ENCODE measurements around the gene RHBG.

The RHBG gene

DNA sequence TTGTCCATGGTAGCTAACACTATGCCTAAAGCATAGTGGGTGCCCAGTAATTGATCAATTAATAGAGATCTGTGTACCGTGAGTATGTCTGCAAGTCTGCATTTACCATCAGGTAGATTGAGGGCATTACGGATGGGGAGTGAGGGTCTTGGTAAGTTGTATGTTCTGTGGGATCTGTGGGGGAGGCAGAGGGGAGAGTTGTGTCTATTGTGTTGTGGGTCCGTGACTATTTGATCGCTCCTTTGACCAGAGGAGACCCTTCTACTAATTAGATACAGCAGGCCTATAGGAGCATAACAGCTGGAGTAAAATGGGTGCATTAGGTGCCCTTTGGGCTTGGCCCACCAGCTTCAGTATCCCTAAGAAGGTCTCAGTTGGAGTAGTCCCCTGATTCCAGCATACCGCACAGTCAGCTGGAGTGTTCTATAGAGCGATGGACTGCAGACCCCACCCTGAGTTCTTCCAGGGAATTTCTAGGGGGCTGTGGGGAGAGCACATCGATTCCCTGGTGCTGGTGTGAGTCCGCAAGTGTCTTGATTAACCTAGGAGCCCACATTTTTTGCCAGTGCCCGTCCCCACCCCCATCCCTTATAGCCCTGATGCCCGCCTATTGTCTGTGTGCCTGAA is 55.9 kb downstream of the RHBG start:
- TF ChIP-seq YY1 (IDR thresholded peaks at IDR 0.05; ENCODE audit: low read depth) (no peak), NFIC (IDR thresholded peaks at IDR 0.05) (no peak), EP300 (IDR thresholded peaks at IDR 0.05; ENCODE audit: borderline replicate concordance) (no peak), ZBTB7A (IDR thresholded peaks at IDR 0.05; ENCODE audit: low read depth) (no peak), TAF1 (IDR thresholded peaks at IDR 0.05; ENCODE audit: low read depth) (no peak)
- TF ChIP-seq, protein P1, sequence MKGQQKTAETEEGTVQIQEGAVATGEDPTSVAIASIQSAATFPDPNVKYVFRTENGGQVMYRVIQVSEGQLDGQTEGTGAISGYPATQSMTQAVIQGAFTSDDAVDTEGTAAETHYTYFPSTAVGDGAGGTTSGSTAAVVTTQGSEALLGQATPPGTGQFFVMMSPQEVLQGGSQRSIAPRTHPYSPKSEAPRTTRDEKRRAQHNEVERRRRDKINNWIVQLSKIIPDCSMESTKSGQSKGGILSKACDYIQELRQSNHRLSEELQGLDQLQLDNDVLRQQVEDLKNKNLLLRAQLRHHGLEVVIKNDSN (IDR thresholded peaks at IDR 0.05) = no peak
- TF ChIP-seq, protein P2, sequence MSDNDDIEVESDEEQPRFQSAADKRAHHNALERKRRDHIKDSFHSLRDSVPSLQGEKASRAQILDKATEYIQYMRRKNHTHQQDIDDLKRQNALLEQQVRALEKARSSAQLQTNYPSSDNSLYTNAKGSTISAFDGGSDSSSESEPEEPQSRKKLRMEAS (IDR thresholded peaks at IDR 0.05) = no peak

DNA sequence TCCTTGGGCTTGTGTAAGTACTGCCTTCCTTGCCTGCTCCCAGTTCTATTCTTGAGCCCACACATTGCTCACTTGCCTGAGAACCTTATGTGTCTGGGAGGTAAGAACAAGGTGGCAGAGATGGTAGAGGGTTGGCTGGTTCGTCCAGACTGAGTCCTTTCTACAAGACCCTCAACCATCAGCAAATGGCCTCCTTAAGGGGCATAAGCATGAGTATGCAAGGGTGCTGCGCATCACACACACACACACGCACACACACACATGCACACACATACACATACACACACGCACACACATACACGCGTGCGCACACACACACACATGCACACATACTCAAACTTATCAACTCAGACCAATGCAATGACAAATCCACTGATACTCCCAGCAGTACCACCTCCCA is 56.9 kb downstream of the RHBG start:
- no peak for TF ChIP-seq NFIC (IDR thresholded peaks at IDR 0.05)
- TF ChIP-seq ZBTB7A (IDR thresholded peaks at IDR 0.05; ENCODE audit: low read depth) = no peak
- TF ChIP-seq YY1 (IDR thresholded peaks at IDR 0.05; ENCODE audit: low read depth) = no peak
- TF ChIP-seq, protein P1 (IDR thresholded peaks at IDR 0.05) = no peak
- no peak for TF ChIP-seq EGR1 (IDR thresholded peaks at IDR 0.05)
- TF ChIP-seq RAD21 (IDR thresholded peaks at IDR 0.05; ENCODE audit: low read depth) = no peak
- TF ChIP-seq CEBPB (IDR thresholded peaks at IDR 0.05) = no peak
- no peak for TF ChIP-seq TCF12 (IDR thresholded peaks at IDR 0.05; ENCODE audit: low read depth)
- TF ChIP-seq, protein P2 (IDR thresholded peaks at IDR 0.05) = no peak
- TF ChIP-seq EP300 (IDR thresholded peaks at IDR 0.05; ENCODE audit: borderline replicate concordance) = no peak
- TF ChIP-seq TAF1 (IDR thresholded peaks at IDR 0.05; ENCODE audit: low read depth) = no peak

DNA sequence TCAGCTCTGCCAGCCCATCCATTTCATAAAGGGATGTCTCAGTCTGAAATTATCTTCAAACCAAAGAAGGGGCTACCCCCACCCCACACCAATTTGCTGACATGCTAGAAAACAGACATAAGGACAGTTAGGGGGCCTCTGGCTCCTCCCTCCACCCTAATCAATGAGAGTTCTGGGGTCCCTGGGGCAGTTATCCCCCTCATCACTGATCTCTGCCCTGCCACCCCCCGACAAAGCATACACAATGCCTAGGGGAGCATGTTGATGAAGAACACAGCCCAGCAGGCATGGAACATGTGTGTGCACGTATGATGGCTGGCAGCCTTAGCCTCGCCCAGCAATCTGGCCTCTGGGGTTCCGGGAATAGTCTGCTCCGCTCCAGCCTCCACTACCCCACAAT is 58.9 kb downstream of the RHBG start:
- TF ChIP-seq TEAD4 (IDR thresholded peaks at IDR 0.05) = no peak
- TF ChIP-seq TAF1 (IDR thresholded peaks at IDR 0.05; ENCODE audit: low read depth) = no peak
- no peak for TF ChIP-seq TCF12 (IDR thresholded peaks at IDR 0.05; ENCODE audit: low read depth)
- TF ChIP-seq YY1 (IDR thresholded peaks at IDR 0.05; ENCODE audit: low read depth) = no peak
- TF ChIP-seq, protein P3, sequence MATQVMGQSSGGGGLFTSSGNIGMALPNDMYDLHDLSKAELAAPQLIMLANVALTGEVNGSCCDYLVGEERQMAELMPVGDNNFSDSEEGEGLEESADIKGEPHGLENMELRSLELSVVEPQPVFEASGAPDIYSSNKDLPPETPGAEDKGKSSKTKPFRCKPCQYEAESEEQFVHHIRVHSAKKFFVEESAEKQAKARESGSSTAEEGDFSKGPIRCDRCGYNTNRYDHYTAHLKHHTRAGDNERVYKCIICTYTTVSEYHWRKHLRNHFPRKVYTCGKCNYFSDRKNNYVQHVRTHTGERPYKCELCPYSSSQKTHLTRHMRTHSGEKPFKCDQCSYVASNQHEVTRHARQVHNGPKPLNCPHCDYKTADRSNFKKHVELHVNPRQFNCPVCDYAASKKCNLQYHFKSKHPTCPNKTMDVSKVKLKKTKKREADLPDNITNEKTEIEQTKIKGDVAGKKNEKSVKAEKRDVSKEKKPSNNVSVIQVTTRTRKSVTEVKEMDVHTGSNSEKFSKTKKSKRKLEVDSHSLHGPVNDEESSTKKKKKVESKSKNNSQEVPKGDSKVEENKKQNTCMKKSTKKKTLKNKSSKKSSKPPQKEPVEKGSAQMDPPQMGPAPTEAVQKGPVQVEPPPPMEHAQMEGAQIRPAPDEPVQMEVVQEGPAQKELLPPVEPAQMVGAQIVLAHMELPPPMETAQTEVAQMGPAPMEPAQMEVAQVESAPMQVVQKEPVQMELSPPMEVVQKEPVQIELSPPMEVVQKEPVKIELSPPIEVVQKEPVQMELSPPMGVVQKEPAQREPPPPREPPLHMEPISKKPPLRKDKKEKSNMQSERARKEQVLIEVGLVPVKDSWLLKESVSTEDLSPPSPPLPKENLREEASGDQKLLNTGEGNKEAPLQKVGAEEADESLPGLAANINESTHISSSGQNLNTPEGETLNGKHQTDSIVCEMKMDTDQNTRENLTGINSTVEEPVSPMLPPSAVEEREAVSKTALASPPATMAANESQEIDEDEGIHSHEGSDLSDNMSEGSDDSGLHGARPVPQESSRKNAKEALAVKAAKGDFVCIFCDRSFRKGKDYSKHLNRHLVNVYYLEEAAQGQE (IDR thresholded peaks at IDR 0.05; ENCODE audit: low read depth) = no peak
- TF ChIP-seq, protein P1 (IDR thresholded peaks at IDR 0.05) = no peak
- TF ChIP-seq ZBTB7A (IDR thresholded peaks at IDR 0.05; ENCODE audit: low read depth) = no peak
- no peak for TF ChIP-seq RAD21 (IDR thresholded peaks at IDR 0.05; ENCODE audit: low read depth)
- no peak for TF ChIP-seq FOXM1 (IDR thresholded peaks at IDR 0.05; ENCODE audit: borderline replicate concordance, low read depth)
- TF ChIP-seq EP300 (IDR thresholded peaks at IDR 0.05; ENCODE audit: borderline replicate concordance) = no peak

DNA sequence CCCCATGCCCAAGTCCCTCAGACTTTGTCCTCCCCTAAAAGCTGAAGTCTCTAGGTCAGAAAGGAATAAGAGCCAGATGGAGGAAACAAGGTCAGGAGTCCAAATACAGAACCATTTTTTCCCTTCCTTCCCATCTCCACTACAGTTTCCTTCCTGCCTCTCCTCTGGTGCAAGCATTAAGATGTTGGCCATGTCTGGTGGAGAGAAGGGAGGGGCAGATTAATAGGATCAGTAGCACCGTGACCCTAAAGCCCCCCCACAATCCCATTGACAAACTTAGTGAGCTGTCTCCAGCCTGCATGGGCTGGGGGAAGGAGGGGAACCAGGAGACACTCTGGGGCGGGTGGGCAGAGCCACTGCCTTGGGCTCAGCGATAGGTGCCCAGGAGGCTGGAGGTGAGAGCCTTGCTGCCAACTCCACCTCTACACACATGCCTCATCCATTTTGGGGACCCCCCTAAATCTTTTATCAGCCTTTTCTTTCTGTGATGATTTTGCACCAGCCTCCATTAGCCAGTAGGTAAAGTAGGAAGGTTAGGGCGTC is 59.8 kb downstream of the RHBG start:
- TF ChIP-seq TEAD4 (IDR thresholded peaks at IDR 0.05) (no peak), NFIC (IDR thresholded peaks at IDR 0.05) (no peak), ZBTB7A (IDR thresholded peaks at IDR 0.05; ENCODE audit: low read depth) (no peak), CREB1 (IDR thresholded peaks at IDR 0.05; ENCODE audit: low read depth) (no peak), EP300 (IDR thresholded peaks at IDR 0.05; ENCODE audit: borderline replicate concordance) (no peak), FOXM1 (IDR thresholded peaks at IDR 0.05; ENCODE audit: borderline replicate concordance, low read depth) (no peak), CEBPB (IDR thresholded peaks at IDR 0.05) (no peak), TCF12 (IDR thresholded peaks at IDR 0.05; ENCODE audit: low read depth) (no peak), YY1 (IDR thresholded peaks at IDR 0.05; ENCODE audit: low read depth) (no peak), EGR1 (IDR thresholded peaks at IDR 0.05) (no peak), TAF1 (IDR thresholded peaks at IDR 0.05; ENCODE audit: low read depth) (no peak), RAD21 (IDR thresholded peaks at IDR 0.05; ENCODE audit: low read depth) (no peak)
- TF ChIP-seq, protein P2 (IDR thresholded peaks at IDR 0.05) = no peak
- TF ChIP-seq, protein P1 (IDR thresholded peaks at IDR 0.05) = no peak
- TF ChIP-seq, protein P3 (IDR thresholded peaks at IDR 0.05; ENCODE audit: low read depth) = no peak

Data from Ishikawa (cell line).